ENCODE measurements around the gene SP140.

GRCh38 chr2:230348787-230349186 is 123.3 kb downstream of the SP140 start:
- TF ChIP-seq SUZ12 (IDR thresholded peaks at IDR 0.05; ENCODE audit: extremely low read depth, insufficient read depth, insufficient read length) (no peak), ZNF274 (IDR thresholded peaks at IDR 0.05; ENCODE audit: low read depth, low read length) (no peak)

All from NT2/D1 (cell line).